GM13976 (cell line): ENCODE data around the gene NKX6-2.
"Not testable (repeated sequence)": the region's sequence is repeated elsewhere in the genome, so short reads cannot be mapped to it uniquely, and the experiment has no call there.

Experiments used
- DNase-seq: peaks from one replicate; pipeline ENCODE4 v3.0.0; 2012; ENCODE audit warnings: low spot score
- in situ Hi-C: fragments of 300-500 bp; cut with MboI; formaldehyde crosslinking; loops from one replicate; pipeline ENCODE4 v1.12.0; 2022; ENCODE audit warnings: low sequenced_read_pairs, mixed read lengths, inconsistent platforms; ENCODE audit not compliant: unreplicated experiment
- TF ChIP-seq, protein P1 (sequence below): IDR thresholded peaks from 2 replicates; pipeline ENCODE4 v1.5.1; 2012; ENCODE audit warnings: borderline replicate concordance, mild to moderate bottlenecking; ENCODE audit not compliant: insufficient read depth; ENCODE audit errors: extremely low read depth, missing control alignments, control extremely low read depth

NKX6-2 gene

GRCh38 chr10:132743925-132744490 is 41.9 kb downstream of the NKX6-2 start:
- TF ChIP-seq, protein P1, sequence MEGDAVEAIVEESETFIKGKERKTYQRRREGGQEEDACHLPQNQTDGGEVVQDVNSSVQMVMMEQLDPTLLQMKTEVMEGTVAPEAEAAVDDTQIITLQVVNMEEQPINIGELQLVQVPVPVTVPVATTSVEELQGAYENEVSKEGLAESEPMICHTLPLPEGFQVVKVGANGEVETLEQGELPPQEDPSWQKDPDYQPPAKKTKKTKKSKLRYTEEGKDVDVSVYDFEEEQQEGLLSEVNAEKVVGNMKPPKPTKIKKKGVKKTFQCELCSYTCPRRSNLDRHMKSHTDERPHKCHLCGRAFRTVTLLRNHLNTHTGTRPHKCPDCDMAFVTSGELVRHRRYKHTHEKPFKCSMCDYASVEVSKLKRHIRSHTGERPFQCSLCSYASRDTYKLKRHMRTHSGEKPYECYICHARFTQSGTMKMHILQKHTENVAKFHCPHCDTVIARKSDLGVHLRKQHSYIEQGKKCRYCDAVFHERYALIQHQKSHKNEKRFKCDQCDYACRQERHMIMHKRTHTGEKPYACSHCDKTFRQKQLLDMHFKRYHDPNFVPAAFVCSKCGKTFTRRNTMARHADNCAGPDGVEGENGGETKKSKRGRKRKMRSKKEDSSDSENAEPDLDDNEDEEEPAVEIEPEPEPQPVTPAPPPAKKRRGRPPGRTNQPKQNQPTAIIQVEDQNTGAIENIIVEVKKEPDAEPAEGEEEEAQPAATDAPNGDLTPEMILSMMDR = no peak
- DNase-seq = no peak
- in situ Hi-C loops = no loop called here

DNA sequence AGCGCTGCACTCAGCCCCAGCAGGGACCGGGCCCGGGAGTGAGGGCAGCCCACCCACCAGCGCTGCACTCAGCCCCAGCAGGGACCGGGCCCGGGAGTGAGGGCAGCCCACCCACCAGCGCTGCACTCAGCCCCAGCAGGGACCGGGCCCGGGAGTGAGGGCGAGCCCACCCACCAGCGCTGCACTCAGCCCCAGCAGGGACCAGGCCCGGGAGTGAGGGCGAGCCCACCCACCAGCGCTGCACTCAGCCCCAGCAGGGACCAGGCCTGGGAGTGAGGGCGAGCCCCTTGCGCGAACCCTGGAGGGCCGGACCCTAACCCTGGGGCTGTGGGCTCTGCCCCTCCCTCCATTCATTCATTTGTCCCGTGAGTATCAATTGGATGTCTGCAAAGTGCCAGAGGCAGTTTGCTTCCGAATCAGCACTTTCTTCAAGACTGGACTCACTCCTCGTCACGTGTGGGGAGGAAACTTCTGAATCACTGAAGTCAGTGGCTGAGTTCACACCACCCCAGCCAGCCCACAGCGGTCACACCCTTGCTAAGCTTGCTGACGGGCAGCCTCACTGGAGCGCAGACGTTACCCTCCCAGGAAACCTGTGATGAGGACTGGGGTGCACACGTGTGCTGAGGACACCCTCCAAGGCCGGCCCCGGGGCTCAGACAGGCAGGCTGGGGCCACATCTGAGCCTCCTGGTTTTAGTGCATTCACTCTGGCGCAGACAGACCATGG is 42.6 kb downstream of the NKX6-2 start:
- in situ Hi-C loops, DNase-seq: not testable (repeated sequence)

DNA sequence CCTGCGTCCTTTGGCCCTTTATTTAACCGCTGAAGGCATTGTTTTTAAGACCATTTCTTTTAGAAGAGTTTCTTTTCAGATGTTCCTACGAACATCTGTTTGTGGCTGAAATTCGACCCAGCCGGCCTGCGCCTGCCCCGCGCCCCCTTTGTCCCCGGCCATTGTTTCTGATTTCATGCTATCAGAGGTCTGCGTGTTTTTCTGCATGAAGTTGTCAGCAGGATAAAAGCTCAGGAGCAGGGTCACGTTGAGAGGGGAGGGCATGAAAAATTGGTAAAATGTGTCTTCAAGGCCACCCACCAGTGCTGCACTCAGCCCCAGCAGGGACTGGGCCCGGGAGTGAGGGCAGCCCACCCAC is 43.1 kb downstream of the NKX6-2 start:
- in situ Hi-C loops = no loop called here
- no peak for DNase-seq
- TF ChIP-seq, protein P1 = no peak

GRCh38 chr10:132742167-132742836 is 43.6 kb downstream of the NKX6-2 start:
- in situ Hi-C loops = no loop called here
- TF ChIP-seq, protein P1 = no peak
- DNase-seq = no peak

DNA sequence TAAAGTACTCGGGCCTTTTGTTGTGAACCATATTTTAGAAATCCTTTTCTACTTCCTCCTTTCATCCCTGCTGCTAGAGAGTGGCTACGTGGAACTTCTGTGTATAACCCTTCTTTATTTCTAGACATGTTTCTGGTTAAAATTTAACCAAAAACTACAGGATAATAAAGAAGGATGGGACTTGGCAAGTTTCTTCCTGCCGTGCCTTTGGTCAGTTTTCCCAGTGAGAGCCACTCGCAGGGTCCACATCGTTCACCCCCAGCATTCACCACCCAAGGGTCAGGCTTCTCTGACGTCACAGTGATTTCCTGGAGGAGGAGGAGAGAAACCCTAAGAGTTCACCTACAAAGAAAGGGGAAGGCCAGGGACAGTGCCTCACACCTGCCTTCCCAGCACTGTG is 45.4 kb downstream of the NKX6-2 start:
- TF ChIP-seq, protein P1 = no peak
- in situ Hi-C loops = no loop called here
- DNase-seq = no peak

- TF ChIP-seq, protein P1 = no peak
- in situ Hi-C loops = no loop called here
Observed at GRCh38 chr10:132739225-132739613, 46.7 kb downstream of the NKX6-2 start.

More at GRCh38 chr10:132739225-132739613, 46.7 kb downstream of the NKX6-2 start:
- DNase-seq = no peak
